GM18526 (cell line): ENCODE results near the gene TIMP2.
A peak's percentile ranks its signal among the peaks of the same experiment; 100 is the strongest.

Experiments used
- POLR2A ChIP-seq: IDR thresholded peaks from 3 replicates; pipeline ENCODE4 v1.6.1; 2011; ENCODE audit not compliant: insufficient read length; ENCODE audit errors: extremely low read depth

Gene TIMP2

DNA sequence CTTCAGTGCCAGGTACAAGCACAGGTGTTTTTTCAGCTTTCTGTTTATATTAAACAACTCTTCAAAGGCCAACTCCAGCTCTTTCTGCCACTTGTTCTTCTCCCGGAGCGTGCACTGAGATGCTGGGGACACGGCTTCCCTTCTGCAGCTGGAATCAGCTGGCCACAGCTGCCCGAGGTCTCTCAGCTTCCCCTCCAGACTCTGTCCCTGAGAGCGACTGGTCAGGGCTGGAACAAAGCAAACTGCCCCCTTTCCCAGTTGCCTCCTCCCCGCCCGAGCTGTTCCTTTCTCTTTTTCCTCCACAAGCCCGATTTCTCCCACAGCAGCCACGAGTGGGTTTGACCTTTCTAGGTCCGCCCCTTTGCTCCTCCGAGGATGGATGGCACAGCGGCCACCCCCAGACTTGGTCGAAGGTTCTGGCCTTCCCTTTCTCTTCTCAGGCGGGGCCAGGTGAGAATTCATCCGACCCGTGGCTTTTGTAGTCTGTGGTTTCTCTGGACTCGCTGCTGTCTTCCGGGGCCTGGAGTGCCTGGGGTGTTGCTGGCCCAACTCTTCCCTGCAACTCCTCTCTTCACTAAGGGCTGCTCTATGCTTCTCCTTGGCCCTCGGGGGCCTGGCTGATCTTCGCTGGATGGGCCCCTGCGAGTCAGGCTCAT, 33.7 kb downstream of the TIMP2 start:
- TF ChIP-seq POLR2A = no peak

DNA sequence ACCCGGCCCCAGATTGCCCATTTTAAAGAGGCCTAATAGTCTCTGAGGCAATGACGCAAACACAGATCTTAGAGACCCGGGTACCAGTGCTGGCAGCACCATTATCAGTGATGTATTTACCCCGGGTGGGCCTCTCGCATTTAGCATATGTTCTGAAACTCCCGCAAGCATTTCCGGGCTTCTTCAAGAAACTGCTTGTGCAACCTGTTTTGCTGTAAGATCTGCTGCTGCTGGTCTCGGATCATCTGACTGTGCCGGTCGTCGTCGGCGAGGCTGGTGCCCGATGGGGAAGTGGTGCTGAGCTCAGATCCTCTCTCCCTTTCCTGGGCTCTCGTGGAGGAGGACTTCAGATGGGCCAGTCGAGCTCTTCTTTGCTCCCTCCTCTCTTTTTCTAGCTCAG, 34.7 kb downstream of the TIMP2 start:
- TF ChIP-seq POLR2A = peak; percentile 21

DNA sequence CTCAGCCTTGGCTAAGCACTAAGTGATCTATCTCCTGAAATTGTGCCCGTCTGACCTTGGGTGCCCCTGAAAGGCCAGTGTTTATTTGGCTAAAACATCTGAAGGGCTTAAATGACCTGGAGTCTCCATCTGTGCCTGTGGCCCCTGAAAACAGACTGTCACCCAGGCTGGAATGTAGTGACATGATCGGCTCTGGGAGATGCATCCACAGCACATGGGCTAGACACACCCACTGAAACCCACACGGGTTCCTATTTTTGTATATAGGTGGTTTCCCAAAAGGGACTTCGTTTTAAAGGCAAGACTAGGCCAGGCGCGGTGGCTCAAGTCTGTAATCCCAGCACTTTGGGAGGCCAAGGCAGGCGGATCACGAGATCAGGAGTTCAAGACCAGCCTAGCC, 35.7 kb downstream of the TIMP2 start:
- TF ChIP-seq POLR2A = no peak

DNA sequence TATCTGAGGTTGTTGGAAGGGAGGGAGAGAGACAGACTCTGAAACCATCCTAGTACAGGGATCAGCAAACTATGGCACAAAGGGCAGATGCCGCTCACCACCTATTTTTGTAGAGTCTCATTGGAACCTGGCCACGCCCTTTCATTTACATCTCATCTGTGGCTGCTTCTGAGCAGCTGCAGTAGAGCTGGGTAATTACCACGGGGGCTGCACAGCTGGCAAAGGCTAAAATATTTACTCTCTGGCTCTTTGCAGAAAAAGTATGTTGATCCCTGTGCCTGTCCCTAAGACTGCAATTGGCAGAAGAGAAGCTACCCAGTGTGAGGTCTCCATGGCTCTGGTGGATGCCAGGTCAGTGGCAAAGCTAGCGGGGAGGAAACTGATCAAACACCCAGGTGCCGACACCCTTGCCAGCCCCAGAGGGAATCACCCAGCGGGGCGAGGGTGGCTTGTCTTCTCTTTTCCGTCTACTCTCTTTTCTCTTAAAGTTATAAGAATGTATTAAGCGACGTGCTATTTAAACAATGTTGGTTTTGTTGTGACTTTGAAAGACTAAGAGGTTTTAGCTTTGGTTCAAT, 36.2 kb downstream of the TIMP2 start:
- TF ChIP-seq POLR2A = no peak

DNA sequence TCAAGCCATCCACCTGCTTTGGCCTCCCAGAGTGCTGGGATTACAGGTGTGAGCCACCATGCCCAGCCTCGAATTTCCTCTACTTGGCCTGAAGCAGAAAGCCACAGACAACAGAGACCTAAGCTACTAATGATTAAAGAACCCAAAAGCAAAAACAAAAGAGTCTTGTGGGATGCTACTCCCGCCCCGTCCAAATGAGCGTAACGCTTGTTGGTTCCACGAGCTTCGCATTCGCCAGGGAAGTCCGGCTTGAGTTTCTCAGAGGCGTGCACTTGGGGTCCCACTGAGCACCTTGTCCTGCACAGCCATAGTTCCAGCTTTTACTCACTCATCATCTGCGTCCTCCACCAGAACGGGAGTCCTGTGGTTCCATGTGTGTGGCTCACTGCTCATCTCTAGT, 38.2 kb downstream of the TIMP2 start:
- no peak for TF ChIP-seq POLR2A

DNA sequence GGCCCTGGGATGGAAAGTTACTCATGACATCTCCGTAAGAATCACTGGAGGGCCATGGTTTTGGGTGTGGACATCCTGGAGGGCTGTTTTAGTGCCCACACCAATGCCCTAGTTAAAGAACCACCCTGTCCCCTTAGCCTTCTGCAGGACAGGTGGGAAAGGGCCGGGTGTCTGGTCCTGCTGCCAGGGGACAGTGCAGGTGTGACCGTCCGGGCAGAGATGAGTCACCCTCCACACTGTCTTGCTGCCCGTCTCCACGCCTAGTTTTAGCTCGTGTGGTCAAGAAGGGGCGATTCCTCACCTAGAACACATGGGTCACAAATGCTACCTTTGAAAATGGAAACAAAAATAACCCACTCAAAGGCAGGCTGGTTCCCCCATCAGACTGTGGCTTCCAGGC, 39.2 kb downstream of the TIMP2 start:
- no peak for TF ChIP-seq POLR2A

- no peak for TF ChIP-seq POLR2A
These were observed 40.1 kb downstream of the TIMP2 start for GRCh38 chr17:78884876-78885667.

DNA sequence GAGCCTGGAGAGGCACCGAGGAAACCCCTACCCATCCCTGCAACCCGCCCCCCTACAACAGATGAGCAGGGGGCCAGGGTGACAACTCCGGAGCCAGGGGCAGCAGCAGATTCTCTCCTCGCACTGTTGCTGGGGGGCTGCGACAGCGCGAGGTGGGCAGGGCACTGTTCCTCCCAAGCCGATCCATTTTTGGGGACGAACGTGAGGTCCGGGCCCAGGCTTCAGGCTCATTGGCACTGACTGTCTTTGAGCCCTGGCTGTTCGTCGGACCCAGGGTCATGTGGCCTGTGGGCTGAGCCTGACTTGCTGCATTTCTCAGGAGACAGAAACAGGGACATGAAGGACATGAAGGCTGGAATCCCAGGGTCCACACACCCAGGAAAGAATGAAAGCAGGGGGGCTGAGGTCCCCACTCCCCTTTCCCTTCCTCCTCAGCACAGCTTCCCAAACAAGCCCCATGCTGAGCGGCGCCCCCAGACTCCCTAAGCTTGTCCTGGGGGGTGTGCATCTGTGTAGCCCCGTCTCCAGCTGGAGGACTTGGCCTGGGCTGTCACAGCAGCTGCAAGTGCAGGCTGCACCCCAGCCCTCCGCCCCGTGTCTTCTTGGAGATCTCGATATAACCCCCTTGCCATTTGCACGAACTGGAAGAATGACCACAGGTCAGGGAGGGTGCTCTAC, 40.9 kb downstream of the TIMP2 start:
- TF ChIP-seq POLR2A = no peak

- TF ChIP-seq POLR2A = no peak
These were observed 41.6 kb downstream of the TIMP2 start for GRCh38 chr17:78883533-78884131.

DNA sequence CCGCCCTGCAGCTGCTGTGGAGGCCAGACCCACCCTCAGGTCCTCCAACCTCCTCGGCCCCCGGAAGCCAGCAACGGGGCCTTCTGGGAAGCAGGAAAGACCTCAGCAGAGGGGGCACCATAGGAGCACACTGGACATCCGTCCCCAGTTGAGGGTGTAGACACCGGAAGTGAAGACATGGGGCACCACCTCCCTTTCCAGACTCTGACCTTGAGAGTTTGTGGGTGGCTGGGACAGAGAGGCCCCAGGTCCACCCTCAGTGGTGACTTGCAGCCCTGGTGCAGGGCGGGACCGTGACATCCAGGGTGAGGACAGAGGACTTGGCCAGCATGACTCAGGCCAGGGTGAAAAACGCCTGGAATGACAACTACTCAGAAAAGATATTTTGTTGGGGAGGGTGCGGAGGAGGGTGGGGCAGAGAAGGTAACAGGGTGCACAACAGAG, 42.1 kb downstream of the TIMP2 start:
- no peak for TF ChIP-seq POLR2A

GRCh38 chr17:78882540-78883088, 42.6 kb downstream of the TIMP2 start:
- no peak for TF ChIP-seq POLR2A

DNA sequence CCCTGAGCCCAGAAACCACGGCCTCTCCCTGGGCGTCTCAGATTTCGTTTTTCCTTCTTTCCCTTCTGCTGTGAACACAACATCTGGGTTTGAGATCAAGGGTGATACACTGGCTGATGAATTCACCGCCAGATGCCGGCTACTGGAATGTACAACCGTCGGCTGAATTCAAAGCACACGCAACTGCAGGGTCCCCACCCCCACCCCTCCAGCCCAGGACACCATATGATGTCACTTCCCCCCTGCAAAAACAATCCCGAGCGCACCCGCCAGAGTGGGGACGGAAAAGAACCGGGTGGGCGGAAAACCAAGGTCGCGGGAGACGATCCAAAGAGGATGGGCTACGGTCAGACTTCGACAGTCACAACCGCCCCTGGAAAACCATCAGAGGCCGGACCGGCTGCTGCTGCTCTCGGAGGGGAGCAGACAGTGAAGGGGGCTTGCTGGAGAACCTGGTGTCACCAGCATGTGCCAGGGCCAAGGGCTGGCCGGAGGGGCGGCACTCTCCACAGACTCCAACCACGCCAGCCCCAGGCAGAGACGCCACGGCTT, 45.5 kb downstream of the TIMP2 start:
- no peak for TF ChIP-seq POLR2A

GRCh38 chr17:78878871-78879527, 46.2 kb downstream of the TIMP2 start:
- no peak for TF ChIP-seq POLR2A

DNA sequence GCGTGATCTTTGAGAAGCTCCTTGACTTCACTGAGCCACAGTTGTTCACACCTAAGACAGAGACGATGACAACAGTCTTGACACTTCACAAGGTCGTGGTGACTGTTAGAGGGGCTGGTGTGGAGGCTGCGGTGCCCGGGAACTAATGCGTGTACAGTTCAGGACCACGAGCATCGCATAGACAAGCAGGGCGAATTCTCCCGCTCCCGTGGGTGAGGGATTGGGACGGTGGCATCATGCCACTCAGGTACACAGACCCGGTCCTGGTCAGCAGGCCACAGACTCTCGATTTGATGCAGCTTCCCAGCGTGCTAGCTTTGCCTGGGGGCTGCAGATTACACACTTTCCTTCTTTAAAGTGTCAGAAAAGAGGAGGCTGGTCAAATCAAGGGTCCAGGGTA, 46.9 kb downstream of the TIMP2 start:
- no peak for TF ChIP-seq POLR2A
